Measurements from ENCODE around the gene INTS6. TPM values are rescaled to one million over a fixed set of nuclear protein-coding genes. Genes with fewer than 3 reads are reported as not detected.
A peak's percentile ranks its signal among the peaks of the same experiment; 100 is the strongest.

The INTS6 gene
- total RNA-seq, 1 experiment from 2014 or later = 27.2 TPM

GRCh38 chr13:51326777-51327176 lies 126.1 kb downstream of the INTS6 start:
- Mint-ChIP-seq H3K27me3 (ENCODE audit: low read depth) (peaks cover 4% of the 10 kb centered on the region; the same call in 1 of the 2 replicates), H3K27ac (no peak overlapping the region), H3K36me3 (no peaks in the 10 kb centered on the region), H3K4me1 (peaks cover 43% of the 10 kb centered on the region), H3K4me3 (no peak overlapping the region), H3K9me3 (no peaks in the 10 kb centered on the region)
- CTCF ChIA-PET = no interaction called here
- TF ChIP-seq CREB1 (CRISPR knock-in tag; IDR thresholded peaks at IDR 0.05) = no peak
- TF ChIP-seq MYBL2 (CRISPR knock-in tag; IDR thresholded peaks at IDR 0.05) = no peak
- no peak for TF ChIP-seq ARID4B (CRISPR knock-in tag; IDR thresholded peaks at IDR 0.05; ENCODE audit: borderline replicate concordance)
- no peak for TF ChIP-seq NFYB (CRISPR knock-in tag; conservative IDR thresholded peaks at IDR 0.05; ENCODE audit: low read depth)
- no peak for ATAC-seq
- POLR2A ChIA-PET = no interaction called here
- no peak for DNase-seq (ENCODE audit: low spot score)

GRCh38 chr13:51325837-51326236 lies 127.0 kb downstream of the INTS6 start:
- Mint-ChIP-seq H3K27me3 (ENCODE audit: low read depth) (peaks cover 4% of the 10 kb centered on the region; the same call in 1 of the 2 replicates), H3K9me3 (no peaks in the 10 kb centered on the region), H3K27ac (no peak overlapping the region), H3K36me3 (no peaks in the 10 kb centered on the region), H3K4me3 (no peak overlapping the region), H3K4me1 (peaks cover 47% of the 10 kb centered on the region)
- POLR2A ChIA-PET = no interaction called here
- CTCF ChIA-PET = interaction anchor here (1.3 to 1.9 kb wide), 2 partner anchors 39 to 105 kb away, joined by 4 to 10 read pairs; no protein-coding TSS in a partner anchor
- DNase-seq (ENCODE audit: low spot score) (no peak), ATAC-seq (no peak)
- TF ChIP-seq ZNF219 (CRISPR knock-in tag; IDR thresholded peaks at IDR 0.05; ENCODE audit: borderline replicate concordance) = no peak
- no peak for TF ChIP-seq SMAD3 (CRISPR knock-in tag; IDR thresholded peaks at IDR 0.05; ENCODE audit: borderline replicate concordance)
- no peak for TF ChIP-seq E2F4 (CRISPR knock-in tag; IDR thresholded peaks at IDR 0.05; ENCODE audit: borderline replicate concordance, low read depth)
- TF ChIP-seq ELF4 (CRISPR knock-in tag; IDR thresholded peaks at IDR 0.05; ENCODE audit: low read depth) = no peak

GRCh38 chr13:51324714-51325420 lies 128.0 kb downstream of the INTS6 start:
- H3K27me3 Mint-ChIP-seq (ENCODE audit: low read depth) = peaks cover 6% of the 10 kb centered on the region; the same call in 1 of the 2 replicates
- peak; percentile 40 for ATAC-seq
- no peak overlapping the region for H3K4me3 Mint-ChIP-seq
- ChIA-PET POLR2A (no interaction called here), CTCF (interaction anchor here (1.0 to 1.9 kb wide), 6 partner anchors 22 to 473 kb away, joined by 3 to 10 read pairs (median 4); no protein-coding TSS in a partner anchor)
- DNase-seq (ENCODE audit: low spot score) = peak; percentile 62
- H3K4me1 Mint-ChIP-seq = peaks cover 48% of the 10 kb centered on the region
- no peaks in the 10 kb centered on the region for H3K36me3 Mint-ChIP-seq
- H3K9me3 Mint-ChIP-seq = no peaks in the 10 kb centered on the region
- no peak overlapping the region for H3K27ac Mint-ChIP-seq
- TF ChIP-seq FOXJ3 (CRISPR knock-in tag; IDR thresholded peaks at IDR 0.05; ENCODE audit: borderline replicate concordance) (no peak), GTF2I (CRISPR knock-in tag; conservative IDR thresholded peaks at IDR 0.05) (no peak), OVOL2 (CRISPR knock-in tag; IDR thresholded peaks at IDR 0.05; ENCODE audit: borderline replicate concordance) (no peak), SMAD4 (CRISPR knock-in tag; IDR thresholded peaks at IDR 0.05) (no peak), ZNF512 (CRISPR knock-in tag; IDR thresholded peaks at IDR 0.05; ENCODE audit: borderline replicate concordance) (no peak), ATF2 (CRISPR knock-in tag; IDR thresholded peaks at IDR 0.05; ENCODE audit: borderline replicate concordance, low read depth) (no peak), CTCF (IDR thresholded peaks at IDR 0.05) (no peak), FOXP1 (CRISPR knock-in tag; IDR thresholded peaks at IDR 0.05; ENCODE audit: borderline replicate concordance) (no peak), GABPB1 (CRISPR knock-in tag; IDR thresholded peaks at IDR 0.05) (no peak), NR3C1 (CRISPR knock-in tag; conservative IDR thresholded peaks at IDR 0.05; ENCODE audit: low read depth) (no peak)
